GM15510 (cell line): ENCODE data around the gene MAP2K3.

Experiments used
- POLR2A ChIP-seq: IDR thresholded peaks from 3 replicates; pipeline ENCODE4 v1.6.1; 2011; ENCODE audit warnings: borderline replicate concordance; ENCODE audit not compliant: insufficient read length; ENCODE audit errors: extremely low read depth

Gene MAP2K3

DNA sequence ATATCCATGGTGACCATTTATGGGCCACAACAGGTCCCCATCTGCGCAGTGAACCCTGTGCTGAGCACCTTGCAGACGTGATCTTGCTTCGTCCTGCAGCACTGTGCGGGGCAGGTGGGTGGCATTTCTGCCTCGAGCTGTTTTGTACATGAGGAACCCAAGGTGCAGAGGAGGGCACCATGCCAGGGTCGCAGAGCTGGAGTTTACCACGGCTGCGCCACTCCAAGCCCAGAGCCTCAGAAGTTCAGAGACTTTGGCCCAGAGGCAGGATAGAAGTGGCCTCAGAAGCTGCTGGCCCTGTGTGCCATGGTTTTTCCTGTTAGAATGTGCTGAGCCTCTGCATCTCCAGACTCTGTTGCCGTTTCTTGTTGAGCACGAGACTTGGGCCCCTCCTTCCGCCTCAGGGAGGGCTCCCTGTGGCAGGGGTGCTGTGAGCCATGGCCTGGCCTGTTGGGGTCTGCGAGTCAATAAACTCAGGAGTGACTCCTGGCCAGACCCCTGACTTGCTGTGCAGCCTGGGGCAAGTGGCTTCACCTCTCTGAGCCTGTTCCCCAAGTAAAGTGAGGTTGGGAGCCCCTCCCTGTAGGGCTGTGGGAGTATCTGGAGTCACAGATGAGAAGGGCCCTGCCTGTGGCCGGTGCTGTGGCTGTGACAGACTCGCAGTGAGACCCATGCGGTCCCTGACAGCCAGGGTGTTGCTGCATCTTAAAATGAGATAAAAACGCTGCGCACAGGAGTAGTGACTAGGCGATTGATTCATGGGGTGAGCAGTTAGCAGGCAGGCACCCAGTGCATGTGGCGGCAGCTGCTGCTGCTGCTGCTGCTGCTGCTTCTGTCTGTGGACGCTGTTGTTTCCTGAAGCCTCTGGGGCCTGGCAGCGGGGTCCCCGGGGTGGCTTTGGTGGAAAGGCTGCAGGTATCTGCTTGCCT is 11.8 kb downstream of the MAP2K3 start:
- no peak for TF ChIP-seq POLR2A

DNA sequence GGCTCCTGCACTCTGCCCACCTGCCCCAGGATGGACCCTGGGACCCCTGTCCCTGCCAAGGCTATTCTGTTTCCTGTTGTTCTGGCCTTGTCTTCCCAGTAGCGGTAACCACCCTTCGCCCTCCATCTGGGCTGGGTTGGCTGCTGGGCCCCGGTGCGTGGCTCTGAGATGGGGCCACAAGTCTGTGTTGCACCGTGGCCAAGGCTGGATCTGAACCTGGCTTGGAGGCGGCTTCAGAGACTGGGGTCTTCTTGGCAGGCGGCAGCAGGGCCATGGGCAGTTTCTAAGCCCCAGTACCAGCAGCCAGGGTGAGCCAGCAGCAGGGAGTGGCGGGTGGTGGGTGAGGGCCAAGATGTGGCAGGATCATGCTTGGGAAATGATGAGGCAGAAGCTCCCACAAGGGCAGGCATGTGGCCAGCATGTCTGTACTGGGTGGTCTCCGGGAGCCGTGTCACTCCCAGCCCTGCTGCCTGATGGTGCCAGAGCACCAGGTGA is 12.6 kb downstream of the MAP2K3 start:
- no peak for TF ChIP-seq POLR2A

DNA sequence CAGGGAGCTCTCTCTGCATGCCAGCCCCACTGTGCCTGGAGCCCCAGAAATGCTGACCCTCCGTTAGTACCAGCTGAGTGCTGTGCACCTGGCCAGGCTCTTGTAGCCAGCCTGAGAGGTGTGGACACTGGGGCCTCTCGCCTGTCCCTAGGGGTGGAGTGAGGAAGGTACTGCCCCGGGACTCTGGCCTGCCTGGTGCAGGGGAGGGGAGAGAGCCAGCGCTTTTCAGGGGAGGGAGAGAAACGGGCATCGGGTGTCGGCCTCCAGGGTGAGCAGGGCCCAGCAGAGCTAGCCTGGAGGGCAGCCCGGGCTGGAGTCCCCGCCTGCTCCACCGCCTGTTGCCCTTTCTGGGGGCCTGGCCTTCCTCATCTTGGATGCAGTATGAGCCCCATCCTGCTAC is 13.1 kb downstream of the MAP2K3 start:
- no peak for TF ChIP-seq POLR2A

DNA sequence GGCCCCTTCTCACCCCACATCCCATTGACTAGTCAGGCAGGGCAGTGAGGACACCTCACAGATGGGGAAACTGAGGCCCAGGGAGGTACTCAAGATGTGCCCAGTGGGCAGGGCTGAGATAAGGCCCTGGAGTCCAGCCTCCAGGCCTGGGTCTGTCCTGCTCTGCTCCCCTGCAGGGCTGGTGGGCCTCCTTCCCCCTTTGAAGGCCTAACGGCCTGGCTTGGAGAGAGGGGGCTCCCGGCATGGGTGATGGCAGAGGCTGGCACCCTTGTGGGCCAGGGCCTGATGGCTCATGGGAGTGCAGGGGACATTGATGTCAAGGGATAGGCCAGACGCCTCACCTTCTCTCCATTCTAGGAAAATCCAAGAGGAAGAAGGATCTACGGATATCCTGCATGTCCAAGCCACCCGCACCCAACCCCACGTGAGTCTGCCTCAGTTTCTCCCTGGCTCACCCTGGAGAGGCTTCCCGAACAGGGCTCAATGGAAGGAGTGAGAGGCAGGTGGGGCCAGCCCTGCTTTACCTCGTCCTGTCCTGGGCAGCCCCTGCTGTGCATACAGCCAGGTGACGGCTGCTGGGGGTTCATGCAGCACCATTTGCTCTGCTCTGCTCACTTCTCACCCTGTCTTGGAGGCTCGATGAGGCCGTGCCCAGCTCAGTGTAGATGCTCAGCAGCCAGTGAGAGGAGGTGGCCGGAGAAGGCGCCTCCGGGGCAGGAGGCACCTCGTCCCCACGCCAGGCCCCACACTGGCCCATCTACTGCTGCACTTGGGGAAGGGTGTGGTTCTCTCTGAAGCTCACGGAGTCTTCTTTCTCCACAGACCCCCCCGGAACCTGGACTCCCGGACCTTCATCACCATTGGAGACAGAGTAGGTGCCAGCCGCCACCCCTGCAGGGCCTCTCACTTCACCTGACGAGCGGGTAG is 13.8 kb downstream of the MAP2K3 start:
- no peak for TF ChIP-seq POLR2A

DNA sequence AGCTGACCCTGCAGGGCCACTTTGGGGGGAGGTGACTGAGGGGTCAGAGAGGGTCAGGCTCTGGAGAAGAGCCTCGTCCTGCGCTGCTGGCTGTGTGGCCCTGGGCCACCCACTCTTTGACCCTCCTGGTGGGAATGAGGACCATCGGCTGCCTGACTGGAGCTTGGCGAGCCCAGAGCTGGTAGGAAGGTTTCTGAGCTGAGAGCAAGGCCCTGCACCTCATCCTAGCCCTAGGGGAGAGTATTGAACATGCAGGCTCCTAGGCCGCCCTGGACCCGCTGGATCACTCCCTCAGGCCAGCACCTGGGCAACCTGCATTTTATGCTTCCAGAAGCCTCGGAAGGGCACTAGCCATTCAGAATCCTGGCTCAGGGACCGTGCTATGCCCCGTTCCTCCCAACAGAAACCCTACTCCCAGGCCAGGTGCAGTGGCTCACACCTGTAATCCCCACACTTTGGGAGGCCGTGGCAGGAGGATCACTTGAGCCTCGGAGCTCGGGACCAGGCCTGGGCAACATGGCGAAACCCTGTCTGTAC is 14.5 kb downstream of the MAP2K3 start:
- no peak for TF ChIP-seq POLR2A

DNA sequence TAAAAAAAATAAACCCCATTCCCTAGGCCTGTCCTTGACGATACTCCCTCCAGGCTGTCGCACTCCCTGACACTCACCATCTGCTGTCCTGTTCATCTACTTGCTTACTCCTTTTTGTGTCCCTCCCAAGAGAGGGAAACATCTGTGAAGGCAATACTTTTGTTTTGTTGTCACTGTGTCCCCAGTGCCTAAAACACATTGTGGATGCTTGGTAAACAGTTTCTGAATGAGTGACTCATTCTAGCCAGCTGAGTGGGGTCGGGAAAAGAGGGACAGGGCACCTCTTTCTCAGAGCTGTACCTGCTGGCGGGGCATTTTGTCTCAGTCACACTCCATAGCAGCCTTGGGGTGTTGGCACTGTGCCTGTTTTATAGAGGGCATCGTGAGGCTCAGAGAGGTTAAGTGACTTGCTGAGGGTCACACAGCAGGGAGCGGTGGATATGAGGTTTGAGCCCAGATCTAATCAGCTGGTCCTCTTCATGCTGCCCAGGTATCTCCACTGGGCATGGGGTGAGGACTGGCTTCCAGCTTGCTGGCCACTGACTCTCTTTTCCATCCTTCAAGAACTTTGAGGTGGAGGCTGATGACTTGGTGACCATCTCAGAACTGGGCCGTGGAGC is 15.6 kb downstream of the MAP2K3 start:
- no peak for TF ChIP-seq POLR2A

DNA sequence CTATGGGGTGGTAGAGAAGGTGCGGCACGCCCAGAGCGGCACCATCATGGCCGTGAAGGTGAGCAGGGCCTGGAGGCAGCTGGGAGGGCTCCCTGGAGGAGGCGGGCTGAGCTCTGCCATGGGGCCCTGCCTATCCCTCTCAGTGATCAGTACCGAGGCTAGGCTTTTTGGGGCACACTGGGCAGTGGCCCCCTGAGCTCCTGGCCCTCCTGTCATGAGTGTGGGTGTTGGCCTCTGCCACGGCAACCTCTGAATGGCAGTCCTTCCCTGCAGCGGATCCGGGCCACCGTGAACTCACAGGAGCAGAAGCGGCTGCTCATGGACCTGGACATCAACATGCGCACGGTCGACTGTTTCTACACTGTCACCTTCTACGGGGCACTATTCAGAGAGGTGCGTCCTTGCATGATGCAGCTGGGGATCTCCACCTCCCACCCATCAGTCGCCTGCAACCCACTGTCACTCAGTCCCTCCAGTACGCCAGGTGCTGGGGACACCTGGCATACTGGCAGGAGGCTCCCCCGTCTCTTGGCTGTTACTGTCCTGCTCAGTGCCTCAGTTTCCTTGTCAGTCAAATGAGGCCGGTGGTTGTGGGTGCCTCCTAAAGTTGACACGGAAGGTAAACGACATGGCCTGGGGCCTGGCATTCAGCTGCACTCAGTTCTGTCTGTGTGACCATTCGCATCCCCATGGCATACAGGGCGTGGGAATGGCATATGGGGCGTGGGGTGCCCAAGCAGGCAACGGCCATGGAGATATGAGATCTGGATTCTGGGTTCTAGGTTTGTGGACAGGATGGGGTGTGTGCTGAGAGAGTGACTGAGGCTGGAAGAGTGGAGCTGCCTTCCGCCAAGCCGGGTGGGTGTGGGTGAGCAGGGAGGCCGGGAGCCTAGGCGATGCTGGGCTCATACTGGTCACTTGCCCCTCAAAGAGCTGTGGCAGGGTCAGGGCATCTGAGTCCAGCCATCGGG is 16.4 kb downstream of the MAP2K3 start:
- no peak for TF ChIP-seq POLR2A

DNA sequence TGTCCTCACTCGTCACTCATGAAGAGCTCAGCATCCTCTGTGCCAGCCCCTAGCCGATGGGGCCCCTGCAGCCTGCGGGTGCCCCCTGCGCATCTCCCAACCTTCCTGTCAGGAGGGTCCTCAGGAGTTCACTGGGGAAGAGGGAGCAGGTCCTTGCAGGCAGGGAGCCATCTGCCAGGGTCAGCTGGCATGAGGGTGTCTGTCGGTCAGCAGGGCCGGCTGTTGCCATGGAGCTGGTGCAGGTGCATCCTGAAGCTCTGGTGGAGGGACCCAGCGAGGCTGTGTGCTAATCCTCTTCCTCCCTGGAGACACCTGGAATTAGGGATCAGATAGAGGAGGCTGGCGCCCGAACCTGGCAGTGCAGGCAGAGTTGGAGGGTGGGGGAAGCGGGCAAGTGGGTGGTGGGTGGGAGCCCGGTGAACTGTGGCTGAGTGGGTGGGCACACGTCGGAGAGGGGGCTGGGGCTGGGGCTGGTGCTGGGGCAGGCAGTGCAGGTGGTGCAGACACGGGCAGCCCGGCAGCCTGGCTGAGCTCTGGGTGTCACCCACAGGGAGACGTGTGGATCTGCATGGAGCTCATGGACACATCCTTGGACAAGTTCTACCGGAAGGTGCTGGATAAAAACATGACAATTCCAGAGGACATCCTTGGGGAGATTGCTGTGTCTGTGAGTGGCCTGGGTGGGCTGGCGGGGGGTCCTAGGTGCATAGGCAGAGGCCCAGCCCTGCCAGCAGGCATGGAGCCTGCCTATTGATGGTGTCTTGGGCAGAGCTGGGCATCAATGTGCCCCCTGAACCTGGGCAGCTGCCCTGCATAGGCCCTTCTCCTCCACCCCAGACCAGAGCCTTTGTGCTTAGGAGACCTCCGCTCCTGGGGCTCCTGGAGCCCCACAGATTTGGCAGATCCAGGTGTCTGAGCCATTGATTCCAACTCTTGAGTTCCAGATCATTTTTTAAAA is 17.4 kb downstream of the MAP2K3 start:
- no peak for TF ChIP-seq POLR2A

DNA sequence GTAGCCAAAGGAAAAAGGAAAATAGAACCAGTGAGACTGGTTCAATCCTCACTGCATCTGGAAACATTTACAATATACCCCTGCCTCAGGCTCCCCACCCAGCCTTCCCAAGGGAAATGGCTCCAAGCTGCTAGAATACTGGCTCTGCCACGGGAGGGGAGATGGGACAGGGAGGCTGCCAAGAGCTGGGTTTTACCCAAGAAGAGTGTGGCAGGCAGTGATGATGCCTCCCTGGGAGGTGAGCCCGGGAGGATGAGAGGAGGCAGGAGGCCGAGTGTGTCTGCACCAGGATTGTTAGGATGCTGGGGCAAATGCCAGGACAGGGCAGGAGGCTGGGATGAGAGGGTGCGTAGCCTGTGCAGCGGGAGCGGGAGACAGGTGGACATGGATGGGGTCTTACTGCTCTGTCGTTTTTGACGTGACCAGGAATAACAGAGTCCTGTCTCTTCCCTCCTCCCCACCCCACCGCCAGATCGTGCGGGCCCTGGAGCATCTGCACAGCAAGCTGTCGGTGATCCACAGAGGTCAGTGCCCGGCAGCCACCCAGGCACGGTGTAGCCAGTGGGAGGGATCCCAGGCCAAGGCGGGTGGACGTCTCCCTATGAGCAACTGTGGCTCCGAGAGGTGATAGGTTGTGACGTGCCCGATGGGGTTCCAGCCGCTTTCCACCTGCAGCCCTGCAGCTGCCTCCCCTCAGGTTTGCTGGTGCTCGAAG is 18.4 kb downstream of the MAP2K3 start:
- TF ChIP-seq POLR2A: no peak

DNA sequence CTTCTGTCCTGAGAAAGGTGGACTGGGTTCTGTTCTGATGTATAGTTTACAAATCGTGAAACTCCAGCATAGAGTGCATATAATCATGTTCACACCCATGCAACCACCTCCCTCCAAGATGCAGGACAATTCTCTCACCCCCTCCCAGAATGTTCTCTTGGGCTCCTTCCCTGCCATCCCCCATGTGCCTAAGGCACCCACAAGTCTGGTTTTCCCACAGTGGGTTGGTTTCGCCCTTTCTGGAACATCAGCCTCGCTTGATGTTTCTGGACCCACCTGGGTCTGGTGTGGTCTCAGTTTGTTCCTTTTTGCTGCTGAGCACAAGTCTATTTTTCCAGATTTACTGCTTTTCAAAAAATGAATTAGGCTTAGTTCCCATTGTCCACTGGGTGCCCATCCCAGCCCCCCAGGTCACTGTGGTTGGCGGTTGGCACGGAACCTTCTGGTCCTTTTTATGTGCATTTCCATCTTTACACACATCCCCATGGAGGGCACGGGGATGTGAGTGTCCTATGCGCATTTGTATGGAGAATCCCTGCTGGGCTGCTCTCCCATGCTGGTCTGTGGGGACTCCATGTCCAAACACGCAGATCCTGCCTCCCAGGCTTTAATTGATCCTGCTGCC is 19.0 kb downstream of the MAP2K3 start:
- TF ChIP-seq POLR2A: no peak

DNA sequence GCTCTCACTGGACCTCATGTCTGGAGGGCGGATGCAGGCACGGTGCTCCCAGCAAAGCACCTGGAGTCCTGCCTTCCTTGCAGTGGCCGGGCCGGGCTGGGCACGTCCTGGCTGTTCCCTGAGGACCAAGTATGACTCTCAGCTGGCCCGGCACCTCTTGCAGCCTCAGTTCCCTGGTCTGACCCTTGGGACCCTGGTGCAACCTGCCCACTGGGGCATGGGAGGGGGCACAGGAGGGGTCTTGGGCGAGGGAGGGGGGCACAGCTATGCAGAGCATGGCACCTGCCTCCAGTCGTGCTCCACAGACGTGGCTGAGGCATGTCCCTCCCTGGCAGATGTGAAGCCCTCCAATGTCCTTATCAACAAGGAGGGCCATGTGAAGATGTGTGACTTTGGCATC is 19.6 kb downstream of the MAP2K3 start:
- no peak for TF ChIP-seq POLR2A
